Stimulated activated CD8-positive, alpha-beta memory T cell treated with anti-CD3 and anti-CD28 coated beads, Interleukin-12 subunit alpha, Interleukin-12 subunit beta, amount 100 ng/mL, for 4 hours (primary cell): ENCODE data around the gene NKIRAS2.

Source experiments
- DNase-seq: peaks from one replicate; pipeline ENCODE4 v3.0.0-alpha.2; 2020; ENCODE audit warnings: low read depth

NKIRAS2 gene

DNA sequence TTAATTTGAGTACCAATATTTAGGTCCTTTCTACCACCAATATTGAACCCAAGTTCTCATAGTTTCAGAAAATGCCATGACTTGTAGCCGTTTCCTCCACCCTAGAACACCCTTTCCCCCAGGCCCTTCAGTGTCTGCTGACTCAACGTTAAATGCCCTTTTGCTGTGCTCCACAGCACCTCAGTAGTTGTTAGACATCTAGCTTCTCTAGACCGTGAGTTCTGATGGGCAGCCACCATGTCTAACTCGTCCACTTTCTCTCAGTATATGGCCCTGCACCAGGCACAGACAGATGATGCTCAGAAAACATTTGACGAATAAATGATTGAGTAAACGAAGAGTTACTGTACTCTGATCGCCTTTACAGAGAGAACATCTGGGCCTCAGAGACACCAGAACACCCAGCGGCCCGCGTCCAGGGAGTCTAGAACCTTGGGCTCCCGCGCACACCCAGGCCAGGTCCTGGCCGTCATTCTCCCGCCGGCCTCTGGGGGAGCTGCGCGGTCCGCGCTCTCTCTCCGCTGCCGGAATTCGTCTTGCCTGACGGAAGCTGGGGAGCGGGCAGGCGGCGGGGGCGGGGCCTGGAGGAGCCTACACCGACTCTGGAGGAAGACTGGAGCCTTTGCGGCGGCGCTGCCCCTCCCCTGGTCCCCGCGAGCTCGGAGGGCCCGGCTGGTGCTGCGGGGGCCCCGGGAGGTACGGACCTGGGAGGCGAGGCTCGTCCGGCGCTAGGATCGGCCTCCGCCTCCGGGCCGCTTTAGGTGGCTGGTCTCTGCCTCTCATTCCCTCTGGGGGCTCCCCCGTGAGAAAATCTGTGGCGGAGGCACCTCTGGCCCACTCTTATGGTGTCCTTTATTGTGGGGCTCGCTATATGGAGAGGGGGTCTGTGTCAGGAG, at the start of gene NKIRAS2:
Gene NKIRAS2, plus strand, starts transcription at position 582 of the 896 bp plus-strand sequence. CDS start 1,488 bp downstream, outside the sequence.
- peak; percentile 86 for DNase-seq

DNA sequence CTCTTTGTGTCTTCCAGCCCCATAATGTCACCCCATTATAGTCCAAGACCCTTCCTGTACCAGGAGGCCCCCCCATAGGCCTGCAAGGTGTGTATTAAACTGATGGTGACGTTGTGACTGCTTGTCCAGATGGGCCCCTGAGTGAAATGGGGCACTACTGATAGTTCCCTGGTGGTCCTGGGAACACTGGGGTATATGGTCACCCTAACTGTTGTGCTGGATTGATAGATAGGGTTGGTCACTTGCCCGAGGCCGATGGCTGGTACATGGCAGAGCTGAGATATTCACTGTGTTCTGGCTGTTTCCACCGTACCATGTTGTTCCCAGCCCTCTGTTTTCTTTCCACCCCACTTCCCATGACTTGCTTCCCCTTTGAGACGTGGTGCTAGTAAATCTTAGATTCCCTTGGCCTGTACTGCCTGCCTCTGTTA, 49.0 kb upstream of the NKIRAS2 start:
- DNase-seq = no peak

DNA sequence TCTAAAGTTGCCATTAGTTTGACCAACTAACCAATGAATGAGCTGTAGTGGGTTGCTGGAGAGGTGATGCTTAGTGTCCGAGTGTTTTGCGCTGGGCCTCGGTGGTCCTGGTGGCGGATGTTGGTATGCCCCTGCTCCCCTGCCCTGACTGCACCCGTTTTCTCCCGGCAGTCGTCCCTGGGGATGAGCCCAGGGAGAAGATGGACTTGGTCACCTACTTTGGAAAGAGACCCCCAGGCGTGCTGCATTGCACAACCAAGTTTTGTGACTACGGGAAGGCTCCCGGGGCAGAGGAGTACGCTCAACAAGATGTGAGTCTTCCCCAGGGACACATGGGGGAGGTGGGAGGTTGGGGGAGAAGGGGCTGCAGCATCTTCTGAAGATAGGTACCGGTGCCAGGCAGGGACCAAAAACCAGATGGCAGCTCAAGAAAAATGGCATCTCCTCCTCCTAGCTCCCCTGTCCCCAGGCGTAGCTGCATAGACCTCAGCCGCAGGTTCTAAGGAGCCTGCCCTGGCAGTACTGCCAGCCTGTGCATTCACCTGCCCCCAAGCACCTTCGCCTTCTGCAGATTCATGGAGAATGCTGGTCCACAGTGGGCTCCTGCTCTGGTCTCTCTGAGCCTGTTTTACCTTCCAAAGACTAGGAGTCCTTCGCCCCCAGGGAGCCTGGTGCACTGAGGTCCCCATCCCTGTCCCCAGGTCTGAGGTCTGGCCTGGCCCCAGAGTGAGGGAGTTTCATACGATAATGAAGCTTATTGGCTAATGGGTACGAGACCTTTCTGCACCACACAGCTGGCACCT, 48.0 kb upstream of the NKIRAS2 start:
- no peak for DNase-seq

DNA sequence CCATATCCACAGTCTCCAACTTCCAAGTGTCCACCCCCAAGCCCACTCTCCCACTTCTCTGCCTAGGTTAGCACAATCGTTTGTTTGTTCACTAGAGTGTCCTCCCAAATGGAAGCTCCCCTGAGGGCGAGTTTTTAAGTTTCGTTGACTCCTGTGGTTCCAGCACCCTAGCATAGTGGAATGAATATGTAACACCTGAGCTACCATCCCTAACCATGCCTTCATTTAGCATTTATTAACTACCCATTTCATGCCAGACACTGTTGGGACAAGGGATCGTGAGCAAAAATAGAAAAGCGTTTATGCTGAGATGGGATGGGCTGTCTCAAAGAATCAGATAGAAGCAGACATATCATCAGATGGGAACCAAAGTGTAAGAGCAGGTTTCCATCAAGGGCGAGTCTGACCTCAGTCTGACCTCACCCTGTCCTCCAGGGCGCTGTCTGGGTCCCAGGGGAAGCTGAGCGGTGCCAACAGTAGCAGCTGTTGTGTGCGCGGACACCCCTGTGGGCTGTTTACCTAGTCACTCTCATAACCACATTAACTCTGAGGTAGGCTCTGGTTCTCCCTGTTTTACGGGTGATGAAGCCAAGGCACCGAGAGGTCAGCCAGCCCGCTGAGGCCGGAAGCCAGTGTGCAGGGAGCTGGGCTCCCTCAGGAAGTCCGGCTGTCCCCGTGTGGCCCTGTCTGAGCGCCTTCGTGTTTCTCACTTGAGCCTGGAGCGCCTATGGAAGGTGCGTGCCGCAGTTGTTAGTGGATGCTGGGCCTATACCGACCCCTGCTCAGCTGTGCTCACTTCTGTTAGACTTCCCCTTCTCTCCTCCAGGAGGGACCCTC, 47.1 kb upstream of the NKIRAS2 start:
- DNase-seq = no peak

DNA sequence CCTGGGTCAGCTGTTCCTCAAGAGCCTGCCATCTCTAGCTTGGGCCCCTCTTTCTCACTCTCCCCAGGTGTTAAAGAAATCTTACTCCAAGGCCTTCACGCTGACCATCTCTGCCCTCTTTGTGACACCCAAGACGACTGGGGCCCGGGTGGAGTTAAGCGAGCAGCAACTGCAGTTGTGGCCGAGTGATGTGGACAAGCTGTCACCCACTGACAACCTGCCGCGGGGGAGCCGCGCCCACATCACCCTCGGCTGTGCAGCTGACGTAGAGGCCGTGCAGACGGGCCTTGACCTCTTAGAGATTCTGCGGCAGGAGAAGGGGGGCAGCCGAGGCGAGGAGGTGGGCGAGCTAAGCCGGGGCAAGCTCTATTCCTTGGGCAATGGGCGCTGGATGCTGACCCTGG, 46.5 kb upstream of the NKIRAS2 start:
- DNase-seq = no peak

DNA sequence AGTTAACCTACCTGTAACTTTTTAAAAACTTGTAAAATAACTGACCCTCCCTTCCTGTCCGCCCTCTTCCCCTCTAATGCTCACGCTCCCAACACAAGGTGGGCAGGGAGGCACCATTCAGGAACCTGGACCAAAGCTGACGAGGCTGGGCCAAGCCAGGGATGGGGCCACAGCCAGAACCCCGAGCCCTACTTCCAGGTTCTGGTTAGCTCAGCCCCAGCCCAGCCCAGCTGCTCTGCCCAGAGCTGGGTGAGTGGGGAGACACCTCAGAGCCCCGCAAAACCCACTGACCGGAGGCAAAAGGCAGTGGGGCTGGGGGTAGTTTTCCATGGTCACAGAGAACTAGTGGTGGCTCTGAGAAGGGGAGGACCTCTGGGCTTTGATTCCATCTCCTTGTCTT, 45.9 kb upstream of the NKIRAS2 start:
- no peak for DNase-seq

DNA sequence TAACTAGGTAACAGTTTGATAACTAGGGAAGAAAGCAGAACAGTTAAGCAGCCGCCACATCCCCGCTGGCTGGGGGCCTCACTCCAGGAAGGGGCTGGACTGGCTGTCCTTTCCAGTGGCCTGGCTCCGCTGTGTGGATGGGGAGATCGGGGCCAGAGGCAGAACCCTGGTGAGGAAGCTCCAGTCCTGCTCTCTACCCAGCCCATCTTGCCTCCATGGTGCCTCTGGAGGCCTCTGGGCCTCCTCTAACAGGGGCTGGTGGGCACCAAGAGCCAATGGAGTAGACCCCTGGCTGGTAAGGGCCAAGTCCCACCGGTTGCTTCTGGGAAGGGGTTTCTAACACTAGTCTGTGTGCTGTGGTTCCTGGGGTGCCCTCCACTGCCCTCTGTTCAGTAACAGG, 45.2 kb upstream of the NKIRAS2 start:
- DNase-seq = no peak

DNA sequence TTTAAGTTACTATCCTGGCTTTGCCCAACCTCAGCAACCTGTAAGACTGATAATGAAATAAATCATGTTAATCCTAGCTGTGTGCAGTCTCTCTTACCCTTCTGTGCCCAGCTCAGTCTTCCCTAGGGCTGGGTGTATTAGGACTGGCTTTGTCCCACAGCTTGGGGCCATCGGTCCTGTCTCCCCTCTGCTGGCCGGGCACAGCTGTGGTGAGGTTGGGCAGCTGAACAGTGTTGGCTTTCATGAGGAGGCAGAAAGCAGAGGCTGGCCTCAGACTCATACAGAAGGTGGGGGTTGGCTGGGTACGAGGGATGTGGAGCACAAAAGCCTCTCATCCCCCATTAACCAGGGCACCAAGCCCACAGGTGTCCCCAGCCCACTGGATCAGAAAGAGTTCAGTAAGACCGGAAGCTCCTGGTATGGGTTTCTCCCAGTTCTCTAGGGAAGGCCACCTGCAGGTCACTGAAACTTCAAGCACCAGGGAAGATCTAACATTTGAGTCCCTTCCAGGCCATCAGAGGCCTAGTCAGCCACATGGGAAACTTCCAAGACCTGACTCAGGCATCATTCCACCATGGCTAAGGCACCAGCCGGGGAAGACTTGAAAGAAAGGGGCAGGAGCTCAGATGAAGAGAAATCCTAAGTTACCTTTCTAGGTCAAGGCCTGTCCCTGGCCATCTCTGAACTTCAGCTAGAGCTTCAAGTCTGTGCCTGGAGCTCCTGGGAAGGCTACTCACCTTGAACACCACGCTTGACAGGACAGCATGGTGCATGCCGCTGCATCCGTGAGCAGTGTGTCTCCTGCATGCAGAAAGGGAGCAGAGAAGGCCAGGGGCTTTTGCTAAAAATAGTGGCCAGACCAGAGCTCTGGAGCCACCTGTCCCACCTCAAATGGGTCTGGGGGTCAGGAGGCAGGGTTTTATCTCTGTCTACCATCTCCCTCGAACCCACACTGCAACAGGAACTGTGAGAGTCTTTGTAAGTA, 44.5 kb upstream of the NKIRAS2 start:
- DNase-seq = no peak

DNA sequence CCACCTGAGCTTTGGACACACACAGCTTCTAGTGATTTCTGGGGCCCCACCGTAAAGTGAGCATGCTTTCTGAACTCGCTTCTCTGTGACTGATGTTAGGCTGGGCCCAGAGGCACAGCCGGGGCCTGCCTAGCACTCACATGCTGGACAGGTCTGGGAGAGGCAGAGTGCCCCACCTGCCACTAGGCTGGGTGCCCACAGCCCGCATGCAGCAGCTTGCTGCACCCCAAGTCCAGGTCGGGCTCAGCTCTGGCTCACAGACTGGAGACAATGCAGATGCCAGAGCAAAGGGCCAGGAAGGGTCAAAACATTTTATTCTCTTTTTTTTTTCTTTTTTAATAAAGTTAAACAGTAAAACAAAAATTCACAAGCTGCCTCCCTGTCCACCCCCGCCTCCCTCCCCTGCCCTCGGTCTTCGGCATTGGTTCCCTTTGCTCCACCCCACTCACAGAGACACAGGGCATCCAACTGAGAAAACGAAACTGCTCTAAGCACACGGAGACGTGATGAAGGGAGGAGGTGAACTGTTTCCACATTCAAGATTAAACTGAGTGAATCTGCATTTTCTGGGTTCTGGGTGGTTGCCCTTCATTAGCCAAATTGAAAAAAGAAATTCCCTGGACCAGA, 43.6 kb upstream of the NKIRAS2 start:
- DNase-seq = no peak

DNA sequence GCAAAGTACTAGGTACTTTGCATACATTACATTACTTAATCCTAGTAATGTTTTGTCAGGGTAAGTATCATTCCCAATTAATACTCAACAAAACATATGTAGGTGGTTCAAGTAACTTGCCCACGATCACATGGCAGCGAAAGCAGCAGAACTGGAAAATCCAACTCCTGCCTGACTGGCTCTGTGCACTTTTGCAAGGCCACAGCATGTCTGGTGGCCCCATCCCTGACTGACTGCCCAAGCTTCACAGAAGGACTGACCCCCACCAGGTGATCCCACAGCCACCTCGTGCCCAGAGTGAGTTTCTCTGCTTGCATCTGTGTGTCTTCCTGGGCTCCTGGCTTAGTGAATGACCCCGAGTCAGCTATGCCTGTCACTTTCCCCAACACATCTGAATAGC, 41.9 kb upstream of the NKIRAS2 start:
- no peak for DNase-seq

DNA sequence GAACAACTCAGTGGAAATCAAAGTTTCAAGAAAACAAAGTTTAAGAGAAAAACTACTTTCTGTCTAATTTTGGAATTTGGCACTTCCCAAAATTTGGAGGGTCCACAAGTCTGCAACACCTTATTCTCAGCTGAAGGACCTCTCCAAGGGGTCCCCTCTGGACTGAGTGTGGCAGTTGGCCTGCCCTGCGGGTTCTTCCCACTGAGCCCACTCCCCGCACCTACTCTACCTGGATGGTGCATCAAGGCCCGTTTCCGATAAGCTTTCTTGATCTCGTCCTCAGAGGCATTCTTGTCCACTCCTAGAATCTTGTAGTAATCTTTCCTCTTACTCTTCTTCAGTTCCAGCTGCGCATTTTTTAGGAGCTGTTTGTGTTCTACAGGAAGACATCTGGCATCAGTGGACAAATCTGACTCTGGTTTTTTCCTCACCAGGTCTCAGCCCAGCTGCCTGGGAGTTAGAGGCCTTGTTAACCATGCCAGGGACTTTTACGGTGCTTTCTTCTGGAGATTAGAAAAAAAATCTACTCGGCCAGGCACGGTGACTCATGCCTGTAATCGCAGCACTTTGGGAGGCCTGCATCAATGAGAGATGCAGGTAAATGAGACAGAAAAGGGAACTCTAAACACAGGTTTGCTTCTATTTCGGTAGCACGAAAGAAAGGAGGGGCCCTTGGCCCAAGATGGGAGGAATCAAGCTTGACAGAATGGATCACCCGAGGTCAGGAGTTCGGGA, 37.7 kb upstream of the NKIRAS2 start:
- no peak for DNase-seq

DNA sequence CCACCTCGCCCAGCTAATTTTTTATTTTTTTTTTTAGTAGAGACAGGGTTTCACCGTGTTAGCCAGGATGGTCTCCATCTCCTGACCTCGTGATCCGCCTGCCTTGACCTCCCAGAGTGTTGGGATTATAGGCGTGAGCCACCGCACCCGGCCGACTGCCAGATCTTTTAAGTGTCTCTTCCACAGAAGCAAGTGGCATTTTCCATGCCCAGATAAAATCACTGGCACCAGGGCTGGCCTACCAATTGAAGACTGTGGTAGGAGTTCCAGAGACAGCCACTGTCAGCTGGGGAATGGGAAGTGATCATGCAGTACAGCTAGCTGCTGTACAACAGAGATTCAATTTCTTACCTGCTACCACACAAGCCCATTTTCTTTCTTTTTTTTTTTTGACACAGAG, 35.4 kb upstream of the NKIRAS2 start:
- no peak for DNase-seq

DNA sequence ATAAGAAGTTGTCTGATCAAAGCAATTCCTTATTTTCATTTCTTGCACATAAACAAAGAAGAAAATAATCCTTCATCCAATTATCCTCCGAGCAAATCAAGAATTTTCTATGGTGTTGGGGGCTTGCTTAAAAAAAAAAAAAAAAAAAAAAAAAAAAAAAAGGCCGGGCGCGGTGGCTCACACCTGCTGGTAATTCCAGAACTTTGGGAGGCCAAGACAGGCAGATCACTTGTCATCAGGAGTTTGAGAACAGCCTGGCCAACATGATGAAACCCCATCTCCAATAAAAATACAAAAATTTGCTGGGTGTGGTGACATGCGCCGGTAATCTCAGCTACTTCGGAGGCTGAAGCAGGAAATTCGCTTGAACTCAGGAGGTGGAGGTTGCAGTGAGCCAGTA, 34.0 kb upstream of the NKIRAS2 start:
- no peak for DNase-seq

DNA sequence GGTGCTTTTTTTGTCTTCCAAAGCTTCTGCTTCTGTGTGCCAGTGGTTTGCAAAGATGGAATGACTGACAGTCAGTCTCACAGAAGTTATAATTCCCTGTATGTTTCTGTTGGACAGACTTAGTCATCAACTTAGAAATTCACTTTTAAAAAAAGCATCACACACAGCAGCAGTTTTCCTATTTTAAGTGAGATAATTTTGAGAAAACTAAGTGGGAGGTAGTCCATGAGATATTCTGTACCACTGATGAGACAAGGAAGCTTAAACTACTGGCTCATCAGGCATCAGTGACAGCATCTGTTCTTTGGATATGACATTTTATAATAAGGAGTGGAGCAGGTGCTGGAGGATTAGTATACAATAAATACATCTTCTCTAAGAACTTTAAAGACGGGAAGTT, 33.3 kb upstream of the NKIRAS2 start:
- no peak for DNase-seq

DNA sequence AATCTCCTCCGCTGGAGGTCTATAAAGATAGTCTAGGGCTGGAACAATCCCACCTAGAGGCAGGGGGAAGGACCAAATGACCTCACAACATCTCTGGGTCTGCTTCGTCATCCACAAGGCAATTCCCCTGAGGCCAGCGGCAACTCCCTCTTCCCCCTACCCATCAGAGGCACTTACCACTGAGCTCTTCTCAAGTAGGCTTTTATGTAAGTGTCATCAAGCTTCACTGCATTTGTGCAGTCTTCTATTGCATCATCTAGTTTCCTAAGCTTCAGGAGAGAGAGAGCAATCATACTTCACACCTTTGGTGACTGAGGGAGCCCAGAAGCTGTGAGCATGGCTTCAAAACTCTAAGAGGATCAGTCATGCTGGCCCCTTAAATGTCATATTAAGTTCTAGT, 32.2 kb upstream of the NKIRAS2 start:
- DNase-seq = no peak

DNA sequence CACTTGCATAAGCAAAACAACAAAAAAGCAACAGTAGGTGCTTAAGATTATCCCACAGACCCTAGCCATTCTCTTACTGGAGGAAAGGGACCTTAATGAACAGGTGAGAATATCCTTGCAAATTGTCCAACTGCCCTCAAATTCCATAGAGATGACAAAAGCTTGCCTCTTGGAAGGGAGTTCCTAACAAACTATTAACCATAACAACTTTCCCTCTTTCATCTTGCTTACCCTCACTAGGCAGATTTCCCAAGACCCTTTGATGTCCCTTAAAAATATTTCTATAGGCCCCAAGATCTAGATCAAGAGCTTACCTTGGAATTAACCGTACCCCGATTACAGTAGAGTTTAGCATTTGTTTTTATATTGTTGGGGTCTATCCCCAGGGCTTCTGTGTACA, 31.5 kb upstream of the NKIRAS2 start:
- DNase-seq = no peak

DNA sequence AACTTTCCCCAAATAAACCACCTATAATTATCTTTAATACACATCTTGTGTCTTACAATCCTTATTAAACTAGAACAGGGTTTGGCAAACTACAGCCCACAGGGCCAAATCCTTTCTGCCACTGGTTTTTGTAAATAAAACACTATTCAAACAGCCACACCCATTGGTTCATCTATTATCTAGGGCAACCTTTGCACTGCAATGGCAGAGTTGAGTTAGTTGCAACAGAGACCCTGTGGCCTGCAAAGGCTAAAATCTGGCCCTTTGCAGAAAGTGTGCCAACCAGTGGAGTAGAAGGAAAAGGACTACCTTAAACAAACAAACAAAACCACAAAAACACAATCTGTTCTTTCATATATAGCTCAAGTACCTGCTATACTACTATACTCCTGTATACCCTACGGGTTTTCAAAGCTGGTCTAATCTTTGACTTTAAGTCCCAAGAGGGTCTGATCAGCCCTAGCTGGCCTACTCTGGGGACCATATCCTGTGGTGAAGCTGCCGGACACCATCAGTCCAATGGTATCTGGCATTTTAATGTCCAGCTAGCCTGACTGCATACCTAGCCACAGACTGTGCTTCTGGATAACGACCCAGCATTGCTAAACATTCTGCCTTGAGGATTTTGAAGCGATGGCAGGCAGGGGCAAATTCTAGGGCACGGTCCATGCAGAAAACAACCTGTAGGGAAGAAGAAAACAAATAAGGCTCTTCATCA, 30.0 kb upstream of the NKIRAS2 start:
- DNase-seq = no peak

DNA sequence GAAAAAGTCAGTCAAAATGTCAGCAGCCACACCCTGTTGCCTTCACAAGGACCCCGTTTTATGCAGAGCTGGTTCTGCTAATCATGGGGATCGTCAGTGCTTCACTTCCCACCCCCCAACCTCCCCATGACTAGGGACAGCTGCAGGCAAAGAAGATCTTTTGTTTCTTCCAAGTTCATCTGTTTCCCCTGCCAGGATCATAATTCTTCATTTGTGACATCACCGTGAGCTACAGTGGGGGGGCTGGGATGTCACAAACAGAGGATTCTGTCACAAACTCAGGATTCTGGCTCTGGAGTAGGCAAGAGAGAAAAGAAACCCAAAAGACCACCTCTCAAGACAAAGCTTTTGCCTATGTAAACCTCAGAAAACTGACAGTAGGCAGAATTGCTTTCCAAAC, 27.3 kb upstream of the NKIRAS2 start:
- no peak for DNase-seq

DNA sequence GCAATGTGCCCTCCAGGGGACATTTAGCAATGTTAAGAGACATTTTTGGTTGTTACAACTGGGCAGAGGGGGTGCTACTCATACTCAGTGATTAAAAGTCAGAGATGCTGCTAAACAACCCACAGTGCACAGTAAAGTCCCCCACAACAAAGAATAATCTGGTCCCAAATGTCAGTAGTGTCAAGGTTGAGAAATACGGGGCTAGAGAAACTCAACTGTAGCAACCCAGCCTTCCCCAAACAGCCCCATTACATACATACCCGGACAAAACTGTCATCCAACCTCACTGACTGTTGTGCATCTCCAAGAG, 23.1 kb upstream of the NKIRAS2 start:
- no peak for DNase-seq
